ENCODE data around the gene ETV5. TPM values are rescaled to one million over a fixed set of nuclear protein-coding genes. Genes with fewer than 3 reads are reported as not detected.
A peak's percentile ranks its signal among the peaks of the same experiment; 100 is the strongest.
"Not testable (repeated sequence)": the region's sequence is repeated elsewhere in the genome, so short reads cannot be mapped to it uniquely, and the experiment has no call there.

ETV5 gene
- polyA plus RNA-seq, 3 donors, result 0.07 to 1.2 (median 0.88) TPM

DNA sequence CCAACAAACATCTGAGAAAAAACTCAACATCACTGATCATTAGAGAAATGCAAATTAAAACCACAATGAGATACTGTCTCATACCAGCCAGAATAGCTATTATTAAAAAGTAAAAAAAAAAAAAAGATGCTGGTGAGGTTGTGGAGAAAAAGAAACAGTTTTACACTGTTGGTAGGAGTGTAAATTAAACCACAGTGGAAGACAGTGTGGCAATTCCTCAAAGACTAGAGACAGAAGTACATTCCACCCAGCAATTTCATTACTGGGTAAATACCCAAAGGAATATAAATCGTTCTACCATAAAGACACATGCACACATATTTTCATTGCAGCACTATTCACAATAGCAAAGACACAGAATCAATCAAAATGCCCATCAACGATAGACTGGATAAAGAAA, 89.6 kb downstream of the ETV5 start:
- intact Hi-C loops (cut with micrococcal nuclease); H3K4me3 Mint-ChIP-seq; H3K27ac ChIP-seq (ENCODE audit: low read depth in 1 of 2, low read length in 2 of 2); H3K79me2 ChIP-seq (ENCODE audit: insufficient read depth, low read length); H3K9me3 ChIP-seq (replicated peaks in 1 of 2; ENCODE audit: control insufficient read depth in 1 of 2, insufficient read depth in 1 of 2, low read length in 2 of 2); H3K4me1 ChIP-seq (ENCODE audit: control insufficient read depth in 1 of 2, insufficient read depth in 2 of 2, low read length in 2 of 2); H3K4me1 Mint-ChIP-seq; H4K20me1 ChIP-seq (ENCODE audit: insufficient read depth, low read length); H3K36me3 Mint-ChIP-seq; DNase-seq; H3K4me3 ChIP-seq (replicated peaks in 1 of 3; ENCODE audit: low read depth in 2 of 3, low read length in 3 of 3); H2AFZ ChIP-seq (ENCODE audit: insufficient read depth, low read depth, low read length, poor library complexity, severe bottlenecking); H3K27ac Mint-ChIP-seq; H3K4me2 ChIP-seq (replicated peaks; ENCODE audit: extremely low read depth, low read length, poor library complexity, severe bottlenecking); H3K27me3 ChIP-seq (ENCODE audit: control insufficient read depth in 2 of 2, insufficient read depth in 2 of 2, low read length in 2 of 2); H3K9ac ChIP-seq (ENCODE audit: insufficient read depth, low read length, poor library complexity, severe bottlenecking); H3K27me3 Mint-ChIP-seq (ENCODE audit: low read depth in 3 of 3); H3K36me3 ChIP-seq (replicated peaks in 1 of 2; ENCODE audit: control insufficient read depth in 1 of 2, insufficient read depth in 2 of 2, low read length in 2 of 2): not testable (repeated sequence)
- peaks cover 1 to 17% (median 9%) of the 10 kb centered on the region in 7 donors for H3K9me3 Mint-ChIP-seq
- no CpG with 5 or more reads among the region's 2 CpGs for WGBS (ENCODE audit: insufficient coverage)

DNA sequence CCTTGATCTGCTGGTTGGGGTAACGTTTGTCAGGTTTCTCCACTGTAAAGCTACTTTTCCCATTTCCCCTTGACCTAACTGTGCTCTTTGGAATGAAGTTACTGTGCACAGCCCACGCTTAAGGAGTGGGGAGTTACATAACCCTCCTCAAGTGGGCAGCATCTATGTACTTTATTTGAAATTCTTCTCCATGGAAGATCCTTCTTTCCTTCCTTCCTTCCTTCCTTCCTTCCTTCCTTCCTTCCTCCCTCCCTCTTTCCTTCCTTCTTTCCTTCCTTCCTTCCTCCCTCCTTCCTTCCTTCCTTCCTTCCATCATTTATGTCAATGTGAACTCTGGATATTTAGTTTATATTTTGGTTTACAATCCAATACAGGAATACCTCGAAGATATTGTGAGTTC, 94.0 kb downstream of the ETV5 start:
- no peaks in the 10 kb centered on the region for H3K27me3 ChIP-seq (ENCODE audit: control insufficient read depth in 2 of 2, insufficient read depth in 2 of 2, low read length in 2 of 2)
- no peak overlapping the region for H3K27ac ChIP-seq (ENCODE audit: low read depth in 1 of 2, low read length in 2 of 2)
- Mint-ChIP-seq H3K27ac (peak overlapping the region in 1 of 7 donors; percentile 12), H3K27me3 (ENCODE audit: low read depth in 3 of 3) (peaks cover 1 to 11% (median 4%) of the 10 kb centered on the region in 3 donors), H3K36me3 (no peaks in the 10 kb centered on the region), H3K4me3 (no peak overlapping the region), H3K9me3 (peaks cover 1 to 17% (median 9%) of the 10 kb centered on the region in 7 donors), H3K4me1 (no peaks in the 10 kb centered on the region)
- H3K4me1 ChIP-seq (ENCODE audit: control insufficient read depth in 1 of 2, insufficient read depth in 2 of 2, low read length in 2 of 2), result no peaks in the 10 kb centered on the region
- H4K20me1 ChIP-seq (ENCODE audit: insufficient read depth, low read length), result no peaks in the 10 kb centered on the region
- no peaks in the 10 kb centered on the region for H3K36me3 ChIP-seq (replicated peaks in 1 of 2; ENCODE audit: control insufficient read depth in 1 of 2, insufficient read depth in 2 of 2, low read length in 2 of 2)
- TF ChIP-seq CTCF (IDR thresholded peaks at IDR 0.05), result no peak
- no peak overlapping the region for H3K9ac ChIP-seq (ENCODE audit: insufficient read depth, low read length, poor library complexity, severe bottlenecking)
- H2AFZ ChIP-seq (ENCODE audit: insufficient read depth, low read depth, low read length, poor library complexity, severe bottlenecking), result no peak overlapping the region
- DNase-seq, result no peak
- peaks cover 0 to 4% of the 10 kb centered on the region in 2 donors for H3K9me3 ChIP-seq (replicated peaks in 1 of 2; ENCODE audit: control insufficient read depth in 1 of 2, insufficient read depth in 1 of 2, low read length in 2 of 2)
- no peaks in the 10 kb centered on the region for H3K79me2 ChIP-seq (ENCODE audit: insufficient read depth, low read length)
- no peak overlapping the region for H3K4me2 ChIP-seq (replicated peaks; ENCODE audit: extremely low read depth, low read length, poor library complexity, severe bottlenecking)
- WGBS (ENCODE audit: insufficient coverage), result no CpG with 5 or more reads among the region's 3 CpGs
- no peak overlapping the region for H3K4me3 ChIP-seq (replicated peaks in 1 of 3; ENCODE audit: low read depth in 2 of 3, low read length in 3 of 3)
- intact Hi-C loops (cut with micrococcal nuclease), result no loop called here

Measured in CD14-positive monocyte (primary cell).